OCI-LY7 (cell line): Measurements from ENCODE around the gene SNN. TPM values are rescaled to one million over a fixed set of nuclear protein-coding genes. Genes with fewer than 3 reads are reported as not detected.
A peak's percentile ranks its signal among the peaks of the same experiment; 100 is the strongest.

Source experiments
- BruUV-seq: library from RNA; stranded (reverse); fragments of 400-500 nt; replicated peaks from 2 replicates; lab custom pipeline; 2021; lab: Mats Ljungman, UMichigan
- CTCF ChIA-PET: fragments of 300-600 bp; sonication (Branson Sonifier 250); formaldehyde crosslinking; loops from one replicate; lab custom pipeline; 2022; ENCODE audit warnings: antibody characterized with exemption; ENCODE audit not compliant: unreplicated experiment; lab: Charles Lee
- POLR2A ChIA-PET: fragments of 300-600 bp; sonication (Branson Sonifier 250); formaldehyde crosslinking; loops from one replicate; lab custom pipeline; 2022; ENCODE audit warnings: antibody characterized with exemption; lab: Charles Lee
- DNase-seq: peaks from one replicate; pipeline ENCODE4 v3.0.0-alpha.2; 2015; ENCODE audit warnings: low spot score
- H2AFZ ChIP-seq: fragments of 200-600 bp; sonication (generic), shearing (Covaris generic); 2 replicates; pipeline ENCODE4 v1.6.1; 2014; ENCODE audit warnings: mild to moderate bottlenecking, antibody characterized with exemption, low read length, moderate library complexity
- H3K27ac ChIP-seq: fragments of 200-600 bp; sonication (generic); 2 replicates; pipeline ENCODE4 v1.5.1; 2014; ENCODE audit warnings: mixed run types, low read depth, mild to moderate bottlenecking, moderate library complexity, low read length, inconsistent platforms; ENCODE audit not compliant: poor library complexity, severe bottlenecking
- H3K36me3 ChIP-seq: fragments of 200-600 bp; sonication (generic); 2 replicates; pipeline ENCODE4 v1.6.1; 2014; ENCODE audit warnings: mild to moderate bottlenecking, antibody characterized with exemption, low read length, moderate library complexity, mixed read lengths; ENCODE audit not compliant: insufficient read depth
- H3K4me1 ChIP-seq: fragments of 200-600 bp; sonication (generic); 2 replicates; pipeline ENCODE4 v1.5.1; 2014; ENCODE audit warnings: mild to moderate bottlenecking, low read length; ENCODE audit not compliant: insufficient read depth, poor library complexity, severe bottlenecking
- H3K4me2 ChIP-seq: fragments of 200-600 bp; sonication (generic); 2 replicates; pipeline ENCODE4 v1.6.1; 2014; ENCODE audit warnings: mild to moderate bottlenecking, low read length
- H3K4me3 ChIP-seq: fragments of 200-600 bp; sonication (generic); 2 replicates; pipeline ENCODE4 v1.5.1; 2014; ENCODE audit warnings: mild to moderate bottlenecking, low read depth, low read length; ENCODE audit not compliant: poor library complexity, severe bottlenecking
- H3K79me2 ChIP-seq: fragments of 200-600 bp; sonication (generic); 2 replicates; pipeline ENCODE4 v1.6.1; 2016; ENCODE audit warnings: low read depth, mild to moderate bottlenecking, low read length, moderate library complexity, mixed read lengths; ENCODE audit not compliant: insufficient read depth
- H3K9me2 ChIP-seq: fragments of 200-600 bp; sonication (generic); 2 replicates; pipeline ENCODE4 v1.6.1; 2016; ENCODE audit warnings: mild to moderate bottlenecking, low read length, mixed read lengths; ENCODE audit not compliant: insufficient read depth
- H3K9me3 ChIP-seq: fragments of 200-600 bp; sonication (generic); 2 replicates; pipeline ENCODE4 v1.6.1; 2014; ENCODE audit warnings: mild to moderate bottlenecking, mixed run types, low read length, mixed read lengths
- H4K20me1 ChIP-seq: fragments of 200-600 bp; sonication (generic); 2 replicates; pipeline ENCODE4 v1.6.1; 2014; ENCODE audit warnings: mild to moderate bottlenecking, antibody characterized with exemption, low read length, moderate library complexity, mixed read lengths; ENCODE audit not compliant: insufficient read depth
- EZH2phosphoT487 ChIP-seq: fragments of 200-600 bp; sonication (generic); IDR thresholded peaks from 2 replicates; pipeline ENCODE4 v1.6.1; 2018; ENCODE audit warnings: low read depth, borderline replicate concordance, mild to moderate bottlenecking, mixed run types, antibody characterized with exemption, low read length, moderate library complexity, mixed read lengths
- intact Hi-C: fragments of 100-400 bp; cut with micrococcal nuclease; formaldehyde crosslinking; loops from one replicate; pipeline ENCODE4 v1.10.0; 2022; ENCODE audit not compliant: unreplicated experiment
- total RNA-seq, 2 experiments: library from RNA; depleted of rRNA in 1 of 2; stranded (reverse); fragments of >200 nt in 1 of 2; shearing (Covaris generic) in 1 of 2; gene quantifications; 2 replicates each; pipeline ENCODE4 v1.2.3, GENCODE V29; 2014 to 2022
- TF ChIP-seq, protein P1 (sequence below): fragments of 200-600 bp; sonication (generic); conservative IDR thresholded peaks from 2 replicates; pipeline ENCODE4 v1.5.1; 2014; ENCODE audit warnings: mild to moderate bottlenecking, antibody characterized with exemption, low read length, moderate library complexity, mixed read lengths

Gene SNN
- total RNA-seq, 2 experiments from 2014 or later, result 27.8 to 31.8 TPM

DNA sequence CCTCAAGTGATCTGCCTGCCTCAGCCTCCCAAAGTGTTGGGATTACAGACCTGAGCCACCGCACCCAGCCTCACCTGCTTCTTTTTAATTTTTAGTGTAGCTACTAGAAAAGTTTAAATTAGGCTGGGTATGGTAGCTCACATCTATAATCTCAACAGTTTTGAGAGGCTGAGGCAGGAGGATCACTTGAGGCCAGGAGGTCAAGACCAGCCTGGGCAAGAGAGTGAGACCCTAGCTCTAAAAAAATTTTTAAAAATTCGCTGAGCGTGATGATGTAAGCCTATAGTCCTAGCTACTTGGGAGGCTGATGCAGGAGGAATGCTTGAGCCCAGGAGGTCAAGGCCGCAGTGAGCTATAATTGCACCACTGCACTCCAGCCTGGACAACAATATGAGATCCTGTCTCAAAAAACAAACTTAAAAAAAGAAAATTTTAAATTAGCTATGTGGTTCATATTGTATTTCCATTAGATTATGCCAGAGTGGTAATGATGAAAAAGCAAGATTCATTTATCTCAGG lies 39.5 kb downstream of the SNN start:
- intact Hi-C loops, result no loop called here
- Histone ChIP-seq H2AFZ (no peak overlapping the region), H3K9me3 (no peaks in the 10 kb centered on the region), H3K27ac (no peak overlapping the region), H3K4me2 (no peak overlapping the region), H3K4me1 (peaks cover 43% of the 10 kb centered on the region), H3K4me3 (no peak overlapping the region), H3K36me3 (peaks cover 79% of the 10 kb centered on the region), H4K20me1 (no peaks in the 10 kb centered on the region), H3K79me2 (no peaks in the 10 kb centered on the region), H3K9me2 (no peaks in the 10 kb centered on the region)
- ChIA-PET CTCF (no interaction called here), POLR2A (interaction anchor here (0.6 to 1.9 kb wide), 5 partner anchors 18 to 229 kb away, joined by 3 to 15 read pairs (median 4); no protein-coding TSS in a partner anchor)
- BruUV-seq, result no TSS peak
- DNase-seq, result no peak
- TF ChIP-seq, protein P1, sequence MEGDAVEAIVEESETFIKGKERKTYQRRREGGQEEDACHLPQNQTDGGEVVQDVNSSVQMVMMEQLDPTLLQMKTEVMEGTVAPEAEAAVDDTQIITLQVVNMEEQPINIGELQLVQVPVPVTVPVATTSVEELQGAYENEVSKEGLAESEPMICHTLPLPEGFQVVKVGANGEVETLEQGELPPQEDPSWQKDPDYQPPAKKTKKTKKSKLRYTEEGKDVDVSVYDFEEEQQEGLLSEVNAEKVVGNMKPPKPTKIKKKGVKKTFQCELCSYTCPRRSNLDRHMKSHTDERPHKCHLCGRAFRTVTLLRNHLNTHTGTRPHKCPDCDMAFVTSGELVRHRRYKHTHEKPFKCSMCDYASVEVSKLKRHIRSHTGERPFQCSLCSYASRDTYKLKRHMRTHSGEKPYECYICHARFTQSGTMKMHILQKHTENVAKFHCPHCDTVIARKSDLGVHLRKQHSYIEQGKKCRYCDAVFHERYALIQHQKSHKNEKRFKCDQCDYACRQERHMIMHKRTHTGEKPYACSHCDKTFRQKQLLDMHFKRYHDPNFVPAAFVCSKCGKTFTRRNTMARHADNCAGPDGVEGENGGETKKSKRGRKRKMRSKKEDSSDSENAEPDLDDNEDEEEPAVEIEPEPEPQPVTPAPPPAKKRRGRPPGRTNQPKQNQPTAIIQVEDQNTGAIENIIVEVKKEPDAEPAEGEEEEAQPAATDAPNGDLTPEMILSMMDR, result no peak
- no peak for TF ChIP-seq EZH2phosphoT487

DNA sequence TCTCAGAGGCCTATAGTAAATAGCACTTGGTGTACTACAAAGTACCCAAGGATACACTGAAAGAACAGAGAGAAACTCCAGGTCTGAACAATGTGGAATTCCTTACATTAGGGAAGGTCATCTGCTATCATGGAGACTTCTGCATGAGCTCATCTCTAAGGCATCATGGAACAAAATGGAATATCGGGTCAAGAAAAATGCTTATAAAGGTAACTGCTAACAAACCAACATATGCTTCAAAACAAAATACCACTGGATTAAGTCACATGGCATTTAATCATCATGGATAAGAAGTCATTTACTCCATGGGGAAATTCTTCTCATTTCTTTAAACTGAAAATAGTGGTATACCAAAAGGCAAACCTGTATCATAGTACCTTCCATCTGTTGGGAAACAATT lies 40.2 kb downstream of the SNN start:
- no peak overlapping the region for H3K4me3 ChIP-seq
- no peaks in the 10 kb centered on the region for H4K20me1 ChIP-seq
- intact Hi-C loops, result no loop called here
- H3K9me2 ChIP-seq, result no peaks in the 10 kb centered on the region
- H3K9me3 ChIP-seq, result no peaks in the 10 kb centered on the region
- ChIA-PET POLR2A (interaction anchor here (0.6 to 1.9 kb wide), 5 partner anchors 18 to 230 kb away, joined by 3 to 15 read pairs (median 4); no protein-coding TSS in a partner anchor), CTCF (no interaction called here)
- DNase-seq, result no peak
- BruUV-seq, result no TSS peak
- H3K36me3 ChIP-seq, result peaks cover 79% of the 10 kb centered on the region
- no peak overlapping the region for H2AFZ ChIP-seq
- no peak for TF ChIP-seq EZH2phosphoT487
- TF ChIP-seq, protein P1, result no peak
- H3K4me2 ChIP-seq, result no peak overlapping the region
- H3K79me2 ChIP-seq, result no peaks in the 10 kb centered on the region
- peaks cover 43% of the 10 kb centered on the region for H3K4me1 ChIP-seq
- H3K27ac ChIP-seq, result no peak overlapping the region

DNA sequence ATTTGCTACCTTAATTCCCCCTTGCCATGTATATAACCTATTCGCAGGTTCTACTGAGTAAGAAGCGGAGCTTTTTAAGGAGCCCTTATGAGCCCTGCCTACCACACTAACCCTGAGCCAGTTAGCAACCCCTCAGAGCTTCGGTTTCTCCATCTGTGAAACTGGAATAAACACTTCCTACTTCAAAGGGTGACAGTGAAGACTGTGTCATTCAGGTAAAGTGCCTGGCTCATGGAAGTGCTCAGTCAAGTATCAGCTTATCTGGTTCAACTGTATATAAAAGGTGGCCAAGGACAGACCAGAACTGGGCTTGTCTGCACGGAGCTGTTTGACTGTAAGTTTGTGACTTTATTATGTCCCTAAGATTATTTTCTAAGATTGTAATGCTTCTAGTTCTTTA lies 43.4 kb downstream of the SNN start:
- H4K20me1 ChIP-seq, result no peaks in the 10 kb centered on the region
- DNase-seq, result no peak
- POLR2A ChIA-PET, result interaction anchor here (0.7 to 2.8 kb wide), 5 partner anchors 21 to 359 kb away, joined by 3 to 14 read pairs (median 4); no protein-coding TSS in a partner anchor
- H3K4me1 ChIP-seq, result peaks cover 52% of the 10 kb centered on the region
- H3K4me3 ChIP-seq, result no peak overlapping the region
- H3K79me2 ChIP-seq, result peaks cover 6% of the 10 kb centered on the region; the same call in 1 of the 2 replicates
- H2AFZ ChIP-seq, result no peak overlapping the region
- BruUV-seq, result no TSS peak
- TF ChIP-seq, protein P1, result no peak
- no peak for TF ChIP-seq EZH2phosphoT487
- H3K36me3 ChIP-seq, result peaks cover 75% of the 10 kb centered on the region
- H3K4me2 ChIP-seq, result no peak overlapping the region
- H3K9me2 ChIP-seq, result no peaks in the 10 kb centered on the region
- intact Hi-C loops, result no loop called here
- H3K9me3 ChIP-seq, result no peaks in the 10 kb centered on the region
- H3K27ac ChIP-seq, result peak overlapping the region; percentile 5
- CTCF ChIA-PET, result interaction anchor here (0.6 to 1.3 kb wide), 3 partner anchors 21 to 85 kb away, joined by 3 read pairs; partner anchors contain the start of gene ZC3H7A
